Peyer's patch (tissue), 4 donors: ENCODE results near the gene GINS1. TPM values are rescaled to one million over a fixed set of nuclear protein-coding genes. Genes with fewer than 3 reads are reported as not detected.

Source experiments
- DNase-seq, 3 donors: peaks; one replicate each; pipeline ENCODE4 v3.0.0-alpha.2; 2017 to 2019
- H3K27ac ChIP-seq, 4 donors: fragments of 200-600 bp; sonication (generic); one replicate each; pipeline ENCODE4 v1.5.1; 2016 to 2019
- H3K27me3 ChIP-seq, 2 donors: fragments of 200-600 bp; sonication (generic); one replicate each; pipeline ENCODE4 v1.5.1; 2019
- H3K36me3 ChIP-seq, 3 donors: fragments of 200-600 bp; sonication (generic); one replicate each; pipeline ENCODE4 v1.5.1; 2016 to 2019
- H3K4me1 ChIP-seq, 4 donors: fragments of 200-600 bp; sonication (generic); one replicate each; pipeline ENCODE4 v1.5.1; 2016 to 2019
- H3K4me3 ChIP-seq, 4 donors: fragments of 200-600 bp; sonication (generic); 1 replicate in 3 of 4; 2 replicates in 1 of 4; pipeline ENCODE4 v1.5.1; 2016 to 2019; ENCODE audit warnings: mild to moderate bottlenecking in 1 of 4
- H3K9me3 ChIP-seq, 4 donors: fragments of 200-600 bp; sonication (generic); one replicate each; pipeline ENCODE4 v1.5.1; 2016 to 2019; ENCODE audit warnings: mild to moderate bottlenecking in 1 of 4
- POLR2A ChIP-seq, 2 donors: fragments of 450-650 bp; IDR thresholded peaks; one replicate each; pipeline ENCODE4 v1.5.1; 2017; ENCODE audit warnings: antibody characterized with exemption in 2 of 2, mild to moderate bottlenecking in 2 of 2, moderate library complexity in 2 of 2
- total RNA-seq, 4 donors: library from RNA; depleted of rRNA; stranded (reverse); fragments of >200 nt; gene quantifications; one replicate each; pipeline ENCODE4 v1.1.0, GENCODE V29; 2016
- TF ChIP-seq, protein P1 (sequence below), 6 experiments: fragments of 450-650 bp in 4 of 6; fragments of 200-600 bp in 2 of 6; sonication (generic) in 1 of 6; IDR thresholded peaks; one replicate each; pipeline ENCODE4 v1.5.1; 2017 to 2019; ENCODE audit warnings: antibody characterized with exemption in 6 of 6, mild to moderate bottlenecking in 3 of 6, moderate library complexity in 1 of 6

Gene GINS1
- total RNA-seq, 4 donors from 2014 or later: 0.53 to 14.0 (median 1.4) TPM

DNA sequence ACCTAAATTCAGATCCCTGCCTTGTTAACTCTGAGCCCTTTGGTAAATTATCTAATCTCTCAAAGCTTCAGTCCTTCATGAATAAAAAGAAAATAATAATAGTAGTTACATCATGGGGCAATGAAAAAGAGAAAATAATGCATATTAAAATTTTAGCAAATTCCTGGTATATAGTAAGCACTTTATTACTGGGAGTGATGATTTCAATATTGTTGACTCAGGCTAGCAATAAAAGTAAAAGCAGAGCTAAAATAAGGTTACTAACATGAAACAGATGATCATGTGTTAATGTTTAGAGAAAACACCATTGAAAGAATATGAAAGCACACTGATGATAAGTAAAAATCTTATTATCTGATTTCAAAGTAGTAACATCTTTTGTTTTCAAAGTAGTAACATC is 13.6 kb downstream of the GINS1 start:
- Histone ChIP-seq H3K9me3 (no peaks in the 10 kb centered on the region), H3K4me1 (no peaks in the 10 kb centered on the region), H3K36me3 (no peaks in the 10 kb centered on the region), H3K27me3 (no peaks in the 10 kb centered on the region), H3K27ac (no peak overlapping the region), H3K4me3 (no peak overlapping the region)
- TF ChIP-seq POLR2A (IDR thresholded peaks at IDR 0.05): no peak
- TF ChIP-seq, protein P1, sequence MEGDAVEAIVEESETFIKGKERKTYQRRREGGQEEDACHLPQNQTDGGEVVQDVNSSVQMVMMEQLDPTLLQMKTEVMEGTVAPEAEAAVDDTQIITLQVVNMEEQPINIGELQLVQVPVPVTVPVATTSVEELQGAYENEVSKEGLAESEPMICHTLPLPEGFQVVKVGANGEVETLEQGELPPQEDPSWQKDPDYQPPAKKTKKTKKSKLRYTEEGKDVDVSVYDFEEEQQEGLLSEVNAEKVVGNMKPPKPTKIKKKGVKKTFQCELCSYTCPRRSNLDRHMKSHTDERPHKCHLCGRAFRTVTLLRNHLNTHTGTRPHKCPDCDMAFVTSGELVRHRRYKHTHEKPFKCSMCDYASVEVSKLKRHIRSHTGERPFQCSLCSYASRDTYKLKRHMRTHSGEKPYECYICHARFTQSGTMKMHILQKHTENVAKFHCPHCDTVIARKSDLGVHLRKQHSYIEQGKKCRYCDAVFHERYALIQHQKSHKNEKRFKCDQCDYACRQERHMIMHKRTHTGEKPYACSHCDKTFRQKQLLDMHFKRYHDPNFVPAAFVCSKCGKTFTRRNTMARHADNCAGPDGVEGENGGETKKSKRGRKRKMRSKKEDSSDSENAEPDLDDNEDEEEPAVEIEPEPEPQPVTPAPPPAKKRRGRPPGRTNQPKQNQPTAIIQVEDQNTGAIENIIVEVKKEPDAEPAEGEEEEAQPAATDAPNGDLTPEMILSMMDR (IDR thresholded peaks at IDR 0.05): no peak
- DNase-seq: no peak

DNA sequence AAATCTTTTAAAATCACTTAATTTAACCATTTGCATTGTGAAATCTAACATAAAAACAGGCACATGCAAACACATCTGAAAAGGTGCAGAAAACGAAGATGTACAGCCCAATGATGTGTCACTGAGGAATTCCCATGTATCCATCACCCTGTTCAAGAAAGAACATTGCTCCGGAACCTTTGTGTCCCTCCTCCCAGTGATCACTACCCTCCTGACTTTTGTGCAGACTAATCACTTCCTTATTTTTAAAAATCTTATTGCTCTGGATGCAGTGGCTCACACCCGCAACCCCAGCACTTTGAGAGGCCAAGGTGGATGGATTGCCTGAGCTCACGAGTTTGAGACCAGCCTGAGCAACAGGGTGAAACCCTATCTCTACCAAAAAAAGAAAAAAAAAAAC is 14.6 kb downstream of the GINS1 start:
- TF ChIP-seq POLR2A (IDR thresholded peaks at IDR 0.05): no peak

DNA sequence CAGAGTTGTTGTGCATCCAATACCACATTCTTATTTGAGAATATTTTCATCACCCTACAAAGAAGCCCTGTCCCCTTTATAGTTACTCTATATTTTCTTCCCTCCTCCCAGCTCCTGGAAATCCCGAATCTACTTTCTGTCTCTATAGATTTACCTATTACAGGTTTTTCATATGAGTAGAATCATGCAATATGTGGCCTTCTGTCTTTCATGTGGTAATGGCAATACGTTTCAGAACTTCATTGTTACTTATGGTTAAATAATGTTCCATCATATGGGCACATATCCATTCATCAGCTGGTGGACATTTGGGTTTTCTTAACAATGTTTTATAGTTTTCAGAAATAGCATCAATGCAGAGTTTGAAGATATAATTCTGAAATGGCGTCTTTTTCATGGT is 17.1 kb downstream of the GINS1 start:
- Histone ChIP-seq H3K4me3 (no peak overlapping the region), H3K27ac (no peak overlapping the region), H3K4me1 (no peaks in the 10 kb centered on the region), H3K27me3 (no peaks in the 10 kb centered on the region), H3K36me3 (no peaks in the 10 kb centered on the region), H3K9me3 (no peaks in the 10 kb centered on the region)
- TF ChIP-seq POLR2A (IDR thresholded peaks at IDR 0.05): no peak
- TF ChIP-seq, protein P1 (IDR thresholded peaks at IDR 0.05): no peak
- no peak for DNase-seq

More for the DNA sequence above, 14.6 kb downstream of the GINS1 start:
- no peak overlapping the region for H3K4me3 ChIP-seq
- no peaks in the 10 kb centered on the region for H3K9me3 ChIP-seq
- H3K4me1 ChIP-seq: no peaks in the 10 kb centered on the region
- no peak overlapping the region for H3K27ac ChIP-seq
- no peaks in the 10 kb centered on the region for H3K27me3 ChIP-seq
- H3K36me3 ChIP-seq: no peaks in the 10 kb centered on the region
- no peak for DNase-seq

DNA sequence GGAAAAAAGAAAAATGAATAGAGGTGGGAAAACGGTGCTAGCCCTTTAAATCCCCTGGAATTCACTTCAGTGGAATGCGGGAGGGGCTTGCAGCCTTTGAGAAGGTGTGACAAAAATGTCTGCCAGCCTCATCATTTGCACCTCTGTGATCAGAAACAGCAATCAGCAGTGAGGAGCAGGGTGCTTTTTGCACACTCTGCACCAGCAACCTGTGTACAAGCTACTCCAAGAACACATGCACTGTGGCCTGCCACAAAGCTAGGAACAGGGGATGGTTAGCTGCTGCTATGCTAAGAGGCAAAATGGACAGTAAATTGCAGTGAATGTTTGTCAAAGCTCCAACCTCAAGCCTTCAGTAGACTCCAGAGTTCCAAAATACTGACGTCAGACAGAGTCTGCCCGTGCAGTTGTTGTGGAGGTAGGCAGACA is 29.7 kb downstream of the GINS1 start:
- TF ChIP-seq, protein P1 (IDR thresholded peaks at IDR 0.05): no peak
- no peak for TF ChIP-seq POLR2A (IDR thresholded peaks at IDR 0.05)
- Histone ChIP-seq H3K4me1 (no peaks in the 10 kb centered on the region), H3K36me3 (no peaks in the 10 kb centered on the region), H3K27ac (no peak overlapping the region), H3K4me3 (no peak overlapping the region), H3K9me3 (no peaks in the 10 kb centered on the region), H3K27me3 (no peaks in the 10 kb centered on the region)
- no peak for DNase-seq

DNA sequence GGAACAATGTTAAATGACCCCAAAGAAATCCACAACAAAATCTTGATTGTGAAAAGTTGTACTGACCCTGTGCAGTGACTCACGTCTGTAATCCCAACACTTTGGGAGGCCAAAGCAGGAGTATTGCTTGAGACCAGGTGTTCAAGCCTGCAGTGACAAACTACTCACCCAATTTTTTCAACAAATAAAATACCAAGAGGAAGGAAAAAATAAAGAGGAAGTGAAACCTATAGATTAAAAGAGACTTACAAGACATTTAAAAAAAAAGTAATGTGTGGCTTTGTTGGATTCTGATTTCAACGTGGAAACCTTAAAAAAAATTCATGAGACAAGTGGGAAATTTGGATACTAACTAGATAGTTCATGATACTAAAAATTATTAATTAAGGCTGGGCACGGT is 31.9 kb downstream of the GINS1 start:
- TF ChIP-seq, protein P1 (IDR thresholded peaks at IDR 0.05): no peak
- no peak for TF ChIP-seq POLR2A (IDR thresholded peaks at IDR 0.05)
- no peaks in the 10 kb centered on the region for H3K36me3 ChIP-seq
- no peak overlapping the region for H3K27ac ChIP-seq
- no peaks in the 10 kb centered on the region for H3K27me3 ChIP-seq
- H3K4me1 ChIP-seq: no peaks in the 10 kb centered on the region
- no peak overlapping the region for H3K4me3 ChIP-seq
- DNase-seq: no peak
- H3K9me3 ChIP-seq: no peaks in the 10 kb centered on the region

DNA sequence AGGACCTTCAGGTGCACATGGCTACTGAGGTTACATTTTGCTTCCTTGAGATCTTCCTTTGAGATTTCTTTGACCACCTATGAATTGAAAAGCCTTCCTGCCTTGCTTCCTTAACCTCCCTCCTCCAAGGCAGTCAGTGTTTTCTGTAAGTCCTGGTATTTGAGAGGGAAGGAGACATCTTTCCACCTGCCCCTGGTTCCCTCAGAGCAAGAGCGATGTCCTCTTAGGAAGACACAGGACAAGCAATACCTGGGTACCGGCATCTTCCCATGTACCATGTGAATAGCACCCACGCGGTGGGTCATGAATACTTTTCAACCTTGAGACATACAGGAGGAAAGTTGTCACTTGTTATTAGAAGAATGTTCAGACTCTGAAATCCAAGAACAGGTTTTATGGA is 37.1 kb downstream of the GINS1 start:
- H3K27ac ChIP-seq: no peak overlapping the region
- H3K4me3 ChIP-seq: no peak overlapping the region
- H3K9me3 ChIP-seq: no peaks in the 10 kb centered on the region
- no peaks in the 10 kb centered on the region for H3K36me3 ChIP-seq
- DNase-seq: no peak
- TF ChIP-seq POLR2A (IDR thresholded peaks at IDR 0.05): no peak
- TF ChIP-seq, protein P1 (IDR thresholded peaks at IDR 0.05): no peak
- no peaks in the 10 kb centered on the region for H3K27me3 ChIP-seq
- H3K4me1 ChIP-seq: no peaks in the 10 kb centered on the region
